22Rv1 (cell line): Measurements from ENCODE around the gene ACYP2.

Source experiments
- H3K27ac ChIP-seq: fragments of 450-650 bp; 2 replicates; pipeline ENCODE4 v1.5.1; 2017
- ZFX ChIP-seq: fragments of 450-650 bp; IDR thresholded peaks from 2 replicates; pipeline ENCODE4 v1.6.1; 2017; ENCODE audit warnings: antibody characterized with exemption, borderline replicate concordance
- TF ChIP-seq, protein P1 (sequence below): fragments of 450-650 bp; IDR thresholded peaks from 2 replicates; pipeline ENCODE4 v1.5.1; 2017; ENCODE audit warnings: mild to moderate bottlenecking

The ACYP2 gene

DNA sequence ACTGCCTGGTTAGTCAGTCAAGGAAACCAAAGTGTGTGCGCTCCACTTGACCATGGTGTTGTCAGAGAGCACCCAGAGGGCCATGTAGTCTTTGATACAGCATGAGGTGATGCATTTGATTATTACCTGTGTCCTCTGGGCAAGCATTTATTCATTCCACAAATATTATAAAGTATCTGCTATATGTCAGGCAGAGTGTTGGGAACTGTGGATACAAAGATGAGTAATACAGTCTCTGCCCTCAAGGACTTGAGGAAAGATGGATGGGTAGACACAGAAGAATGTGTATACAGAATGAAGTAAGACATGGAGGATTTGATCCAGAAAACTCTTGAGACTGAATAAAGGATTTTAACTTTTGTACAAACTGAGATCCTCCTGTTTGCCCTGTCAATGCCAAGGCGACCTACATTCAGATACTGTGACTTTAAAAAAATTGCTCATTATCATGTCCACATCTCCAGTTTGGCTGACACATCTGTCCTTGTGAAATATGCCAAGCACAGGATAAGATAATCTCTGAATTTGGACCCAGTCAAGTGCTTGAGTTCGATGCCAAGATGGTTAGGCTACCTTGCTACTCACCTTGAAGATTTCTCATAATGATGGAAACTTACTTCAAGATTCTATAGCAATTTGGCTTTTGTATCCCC, 50.8 kb downstream of the ACYP2 start:
- no peak for TF ChIP-seq ZFX
- TF ChIP-seq, protein P1, sequence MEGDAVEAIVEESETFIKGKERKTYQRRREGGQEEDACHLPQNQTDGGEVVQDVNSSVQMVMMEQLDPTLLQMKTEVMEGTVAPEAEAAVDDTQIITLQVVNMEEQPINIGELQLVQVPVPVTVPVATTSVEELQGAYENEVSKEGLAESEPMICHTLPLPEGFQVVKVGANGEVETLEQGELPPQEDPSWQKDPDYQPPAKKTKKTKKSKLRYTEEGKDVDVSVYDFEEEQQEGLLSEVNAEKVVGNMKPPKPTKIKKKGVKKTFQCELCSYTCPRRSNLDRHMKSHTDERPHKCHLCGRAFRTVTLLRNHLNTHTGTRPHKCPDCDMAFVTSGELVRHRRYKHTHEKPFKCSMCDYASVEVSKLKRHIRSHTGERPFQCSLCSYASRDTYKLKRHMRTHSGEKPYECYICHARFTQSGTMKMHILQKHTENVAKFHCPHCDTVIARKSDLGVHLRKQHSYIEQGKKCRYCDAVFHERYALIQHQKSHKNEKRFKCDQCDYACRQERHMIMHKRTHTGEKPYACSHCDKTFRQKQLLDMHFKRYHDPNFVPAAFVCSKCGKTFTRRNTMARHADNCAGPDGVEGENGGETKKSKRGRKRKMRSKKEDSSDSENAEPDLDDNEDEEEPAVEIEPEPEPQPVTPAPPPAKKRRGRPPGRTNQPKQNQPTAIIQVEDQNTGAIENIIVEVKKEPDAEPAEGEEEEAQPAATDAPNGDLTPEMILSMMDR = no peak
- H3K27ac ChIP-seq = no peak overlapping the region

DNA sequence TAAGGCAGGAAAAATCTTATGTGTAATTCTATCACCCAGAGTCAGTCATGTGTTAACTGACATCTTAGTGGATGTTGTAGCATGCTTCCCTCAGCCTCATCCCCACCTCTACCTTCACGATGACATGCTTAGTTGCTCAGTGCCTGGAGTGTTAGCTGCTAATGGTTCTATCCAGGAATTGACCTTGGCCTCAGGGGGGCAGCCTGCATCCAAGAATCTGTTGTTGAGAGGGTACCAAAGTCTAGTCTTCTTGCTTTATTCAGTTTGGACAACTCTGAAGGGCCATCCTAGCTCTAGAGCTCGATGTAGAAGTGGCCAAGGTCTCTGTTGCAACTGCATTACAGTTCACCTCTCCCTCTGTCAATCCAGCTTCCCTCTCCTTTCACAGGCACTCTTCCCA, 61.2 kb downstream of the ACYP2 start:
- no peak overlapping the region for H3K27ac ChIP-seq
- TF ChIP-seq, protein P1 = 0 out of 2 replicates have a peak, but pooled peaks have one; percentile 25
- TF ChIP-seq ZFX = no peak

DNA sequence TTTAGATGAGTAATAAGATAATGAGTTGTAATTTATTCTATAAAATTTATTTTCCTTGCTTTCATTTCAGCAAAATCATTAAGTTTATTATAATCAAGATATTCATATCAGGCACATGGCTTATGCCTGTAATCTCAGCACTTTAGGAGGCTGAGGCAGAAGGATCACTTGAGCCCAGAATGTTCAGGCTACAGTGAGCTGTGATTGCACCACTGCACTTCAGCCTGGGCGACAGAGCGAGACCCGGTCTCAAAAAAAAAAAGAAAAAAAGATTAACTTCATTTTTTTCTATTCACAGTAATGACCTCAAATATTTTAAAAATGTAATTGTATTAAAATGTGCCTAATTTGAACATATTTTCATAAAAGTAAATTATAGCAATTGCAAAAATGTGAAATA, 67.9 kb downstream of the ACYP2 start:
- TF ChIP-seq ZFX = no peak
- TF ChIP-seq, protein P1 = no peak
- no peak overlapping the region for H3K27ac ChIP-seq

DNA sequence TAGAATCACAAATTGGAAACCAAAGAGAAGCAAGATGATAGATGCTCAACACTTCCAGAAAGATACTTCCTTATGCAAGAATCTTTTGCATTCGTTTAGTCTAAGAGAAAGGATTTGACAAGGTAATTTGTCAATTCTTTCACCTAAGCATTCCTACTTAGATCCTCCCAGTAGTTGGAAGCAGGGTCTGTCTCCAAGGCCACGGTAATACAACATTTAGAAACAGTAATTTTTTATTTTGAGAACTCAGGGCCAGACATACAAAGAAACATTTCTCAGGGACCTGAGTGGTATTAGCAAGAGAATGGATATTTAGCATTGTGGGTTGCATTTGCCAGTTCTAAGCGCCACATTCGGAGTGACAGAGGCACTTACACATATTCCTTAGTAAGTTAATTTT, 68.6 kb downstream of the ACYP2 start:
- TF ChIP-seq, protein P1 = no peak
- TF ChIP-seq ZFX = no peak

DNA sequence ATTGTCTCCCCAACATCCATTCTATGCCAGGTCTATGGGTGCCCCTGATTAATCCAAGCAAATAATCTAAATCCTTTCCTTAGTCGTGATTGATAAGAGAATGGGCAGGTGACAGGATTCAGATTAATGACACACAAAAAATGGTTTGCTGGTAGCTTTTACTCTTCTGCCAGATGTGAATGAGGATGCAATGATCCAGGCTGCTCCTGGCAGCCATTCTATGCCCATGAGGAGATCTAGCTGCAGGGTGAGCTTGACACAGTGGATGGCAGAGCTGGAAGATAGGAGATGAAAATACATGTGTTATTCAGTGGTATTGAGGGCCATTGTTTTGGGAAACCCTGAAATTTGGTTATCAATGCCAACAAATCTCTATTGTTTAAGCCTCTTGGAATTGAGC, 69.7 kb downstream of the ACYP2 start:
- TF ChIP-seq ZFX = no peak
- TF ChIP-seq, protein P1 = no peak
- H3K27ac ChIP-seq = no peak overlapping the region

More for the DNA sequence above, 68.6 kb downstream of the ACYP2 start:
- no peak overlapping the region for H3K27ac ChIP-seq

DNA sequence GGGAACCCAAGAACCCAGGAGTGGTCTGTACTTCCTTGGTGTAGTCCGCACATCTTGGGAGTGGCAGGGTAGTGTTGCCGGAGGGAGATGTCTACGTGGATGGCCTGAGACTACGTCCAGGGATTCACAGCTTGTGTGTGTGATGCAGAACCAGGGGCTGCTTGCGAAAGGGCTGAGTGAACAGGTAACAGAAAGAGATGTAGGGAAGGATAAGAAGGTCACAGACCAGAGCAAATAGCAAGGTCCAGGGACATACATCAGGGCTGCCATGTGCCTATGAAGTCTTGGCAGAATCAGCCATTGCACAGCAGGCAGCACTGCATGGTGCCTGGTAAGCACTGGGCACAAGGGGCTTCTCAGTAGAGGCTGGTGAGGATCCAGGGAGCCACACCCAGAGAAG, 71.9 kb downstream of the ACYP2 start:
- TF ChIP-seq, protein P1 = no peak
- no peak for TF ChIP-seq ZFX
- no peak overlapping the region for H3K27ac ChIP-seq

DNA sequence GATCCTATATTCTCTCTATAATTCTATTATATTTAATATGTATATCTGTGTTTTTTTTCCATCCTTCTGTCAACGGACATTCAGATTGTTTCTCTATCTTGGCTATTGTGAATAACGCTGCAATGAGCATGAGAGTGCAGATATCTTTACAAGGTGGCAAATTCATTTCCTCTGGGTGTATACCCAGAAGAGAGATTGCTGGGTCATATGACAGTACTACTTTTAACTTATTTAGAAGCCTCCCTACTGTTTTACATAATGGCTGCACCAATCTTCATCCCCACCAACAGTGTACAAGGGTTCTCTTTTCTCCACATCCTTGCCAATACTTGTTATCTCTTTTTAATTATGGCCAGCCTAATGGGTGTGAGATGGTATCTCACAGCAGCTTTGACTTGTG, 74.1 kb downstream of the ACYP2 start:
- TF ChIP-seq ZFX = no peak
- no peak overlapping the region for H3K27ac ChIP-seq
